ENCODE results near the gene MRM3. TPM values are rescaled to one million over a fixed set of nuclear protein-coding genes. Genes with fewer than 3 reads are reported as not detected.
"Not testable (repeated sequence)": the region's sequence is repeated elsewhere in the genome, so short reads cannot be mapped to it uniquely, and the experiment has no call there.

Gene MRM3
- total RNA-seq, 2 experiments from 2014 or later, result 29.5 to 47.1 TPM

DNA sequence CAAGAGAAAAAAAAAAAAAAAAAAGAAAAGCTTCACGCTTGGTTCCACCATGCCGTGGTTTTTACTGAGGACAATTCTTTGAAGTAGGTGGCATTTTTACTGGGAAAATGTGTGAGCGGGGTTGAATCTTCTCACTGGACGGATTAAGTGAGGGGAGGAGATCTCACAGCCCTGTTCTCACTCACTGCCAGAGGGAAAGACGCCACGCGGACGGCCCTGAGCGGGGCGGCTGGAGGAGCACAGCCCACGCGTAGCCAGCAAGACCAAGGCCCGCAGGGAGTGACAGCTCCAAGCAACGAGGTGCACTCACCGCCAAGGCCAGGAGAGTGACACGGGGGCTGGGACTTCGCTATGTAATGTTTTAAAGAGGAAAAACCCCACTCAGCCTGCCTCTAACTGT, 43.1 kb downstream of the MRM3 start:
- no TSS peak for BruUV-seq (replicated peaks)
- no peak for DNase-seq (ENCODE audit: low spot score)
- H3K36me3 ChIP-seq (ENCODE audit: insufficient read depth, low read length), result no peaks in the 10 kb centered on the region
- CTCF ChIA-PET (ENCODE audit: unreplicated experiment), result interaction anchor here (0.6 kb wide), 2 partner anchors 132 to 276 kb away, joined by 3 to 6 read pairs; no protein-coding TSS in a partner anchor
- no peak for TF ChIP-seq EZH2phosphoT487 (IDR thresholded peaks at IDR 0.05; ENCODE audit: borderline replicate concordance, low read depth, low read length)
- TF ChIP-seq, protein P1, sequence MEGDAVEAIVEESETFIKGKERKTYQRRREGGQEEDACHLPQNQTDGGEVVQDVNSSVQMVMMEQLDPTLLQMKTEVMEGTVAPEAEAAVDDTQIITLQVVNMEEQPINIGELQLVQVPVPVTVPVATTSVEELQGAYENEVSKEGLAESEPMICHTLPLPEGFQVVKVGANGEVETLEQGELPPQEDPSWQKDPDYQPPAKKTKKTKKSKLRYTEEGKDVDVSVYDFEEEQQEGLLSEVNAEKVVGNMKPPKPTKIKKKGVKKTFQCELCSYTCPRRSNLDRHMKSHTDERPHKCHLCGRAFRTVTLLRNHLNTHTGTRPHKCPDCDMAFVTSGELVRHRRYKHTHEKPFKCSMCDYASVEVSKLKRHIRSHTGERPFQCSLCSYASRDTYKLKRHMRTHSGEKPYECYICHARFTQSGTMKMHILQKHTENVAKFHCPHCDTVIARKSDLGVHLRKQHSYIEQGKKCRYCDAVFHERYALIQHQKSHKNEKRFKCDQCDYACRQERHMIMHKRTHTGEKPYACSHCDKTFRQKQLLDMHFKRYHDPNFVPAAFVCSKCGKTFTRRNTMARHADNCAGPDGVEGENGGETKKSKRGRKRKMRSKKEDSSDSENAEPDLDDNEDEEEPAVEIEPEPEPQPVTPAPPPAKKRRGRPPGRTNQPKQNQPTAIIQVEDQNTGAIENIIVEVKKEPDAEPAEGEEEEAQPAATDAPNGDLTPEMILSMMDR (conservative IDR thresholded peaks at IDR 0.05; ENCODE audit: low read length), result no peak
- POLR2A ChIA-PET, result interaction anchor here (0.7 kb wide), 1 partner anchor 673 kb away, joined by 3 read pairs; no protein-coding TSS in a partner anchor
- no peaks in the 10 kb centered on the region for H3K4me1 ChIP-seq (ENCODE audit: insufficient read depth, low read length, poor library complexity, severe bottlenecking)
- no peak overlapping the region for H3K4me2 ChIP-seq (ENCODE audit: low read length)
- intact Hi-C loops (cut with micrococcal nuclease; ENCODE audit: unreplicated experiment), result no loop called here
- no peaks in the 10 kb centered on the region for H3K9me2 ChIP-seq (ENCODE audit: insufficient read depth, low read length)
- H3K79me2 ChIP-seq (ENCODE audit: insufficient read depth, low read depth, low read length), result no peaks in the 10 kb centered on the region
- H3K27ac ChIP-seq (ENCODE audit: low read depth, low read length, poor library complexity, severe bottlenecking), result no peak overlapping the region
- no peak overlapping the region for H2AFZ ChIP-seq (ENCODE audit: low read length)
- no peak overlapping the region for H3K4me3 ChIP-seq (ENCODE audit: low read depth, low read length, poor library complexity, severe bottlenecking)
- no peaks in the 10 kb centered on the region for H3K9me3 ChIP-seq (ENCODE audit: low read length)
- no peaks in the 10 kb centered on the region for H4K20me1 ChIP-seq (ENCODE audit: insufficient read depth, low read length)

DNA sequence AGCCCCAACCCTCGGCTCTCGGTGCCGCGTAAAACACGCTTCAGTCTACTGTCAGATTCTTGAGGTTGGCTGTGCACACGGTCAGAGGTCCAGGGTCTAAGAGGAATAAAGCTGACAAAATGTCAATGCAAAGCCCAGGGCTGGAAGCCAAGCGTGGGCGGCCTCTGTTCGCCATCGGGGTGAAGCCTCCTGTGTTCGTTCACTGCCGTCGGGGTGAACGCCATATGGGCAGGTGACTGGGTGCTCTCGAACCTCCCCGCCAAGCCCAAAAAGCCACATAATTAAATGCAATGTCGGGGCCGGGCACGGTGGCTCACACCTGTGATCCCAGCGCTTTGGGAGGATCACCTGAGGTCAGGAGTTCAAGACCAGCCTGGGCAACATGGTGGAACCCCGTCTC, 44.6 kb downstream of the MRM3 start:
- ChIA-PET CTCF (ENCODE audit: unreplicated experiment) (no interaction called here), POLR2A (no interaction called here)

DNA sequence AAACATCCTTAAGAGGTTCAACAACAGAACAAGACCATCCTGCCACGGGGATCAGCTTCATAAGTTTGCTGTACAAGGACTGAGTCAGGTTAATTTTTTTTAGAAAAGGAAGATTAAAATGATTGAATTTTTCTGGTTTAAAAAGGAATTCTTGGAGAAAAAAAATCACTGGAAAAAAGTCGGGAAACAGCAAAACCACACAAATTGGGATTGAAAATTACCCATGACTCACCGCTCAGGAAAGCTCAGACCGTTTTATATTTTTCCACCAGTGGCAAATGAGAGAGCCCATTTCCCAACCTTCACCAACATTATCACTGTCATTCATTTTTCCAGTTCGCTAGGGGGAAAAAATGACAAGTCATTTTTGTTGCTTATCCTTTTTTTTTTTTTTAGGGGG, 46.6 kb downstream of the MRM3 start:
- no peak overlapping the region for H3K4me2 ChIP-seq (ENCODE audit: low read length)
- H3K36me3 ChIP-seq (ENCODE audit: insufficient read depth, low read length), result no peaks in the 10 kb centered on the region
- TF ChIP-seq, protein P1 (conservative IDR thresholded peaks at IDR 0.05; ENCODE audit: low read length), result no peak
- no peak for TF ChIP-seq EZH2phosphoT487 (IDR thresholded peaks at IDR 0.05; ENCODE audit: borderline replicate concordance, low read depth, low read length)
- ChIA-PET POLR2A (no interaction called here), CTCF (ENCODE audit: unreplicated experiment) (no interaction called here)
- H3K9me2 ChIP-seq (ENCODE audit: insufficient read depth, low read length), result no peaks in the 10 kb centered on the region
- H3K4me3 ChIP-seq (ENCODE audit: low read depth, low read length, poor library complexity, severe bottlenecking), result no peak overlapping the region
- H3K9me3 ChIP-seq (ENCODE audit: low read length), result no peaks in the 10 kb centered on the region
- no peaks in the 10 kb centered on the region for H3K79me2 ChIP-seq (ENCODE audit: insufficient read depth, low read depth, low read length)
- no peak overlapping the region for H2AFZ ChIP-seq (ENCODE audit: low read length)
- no peaks in the 10 kb centered on the region for H3K4me1 ChIP-seq (ENCODE audit: insufficient read depth, low read length, poor library complexity, severe bottlenecking)
- intact Hi-C loops (cut with micrococcal nuclease; ENCODE audit: unreplicated experiment), result no loop called here
- DNase-seq (ENCODE audit: low spot score), result no peak
- BruUV-seq (replicated peaks), result no TSS peak
- no peaks in the 10 kb centered on the region for H4K20me1 ChIP-seq (ENCODE audit: insufficient read depth, low read length)
- no peak overlapping the region for H3K27ac ChIP-seq (ENCODE audit: low read depth, low read length, poor library complexity, severe bottlenecking)

More for the DNA sequence above, 44.6 kb downstream of the MRM3 start:
- no peak overlapping the region for H3K27ac ChIP-seq (ENCODE audit: low read depth, low read length, poor library complexity, severe bottlenecking)
- no peak overlapping the region for H3K4me2 ChIP-seq (ENCODE audit: low read length)
- TF ChIP-seq, protein P1 (conservative IDR thresholded peaks at IDR 0.05; ENCODE audit: low read length), result no peak
- TF ChIP-seq EZH2phosphoT487 (IDR thresholded peaks at IDR 0.05; ENCODE audit: borderline replicate concordance, low read depth, low read length), result no peak
- no peak for DNase-seq (ENCODE audit: low spot score)
- intact Hi-C loops (cut with micrococcal nuclease; ENCODE audit: unreplicated experiment), result no loop called here
- no peaks in the 10 kb centered on the region for H3K36me3 ChIP-seq (ENCODE audit: insufficient read depth, low read length)
- no peak overlapping the region for H2AFZ ChIP-seq (ENCODE audit: low read length)
- no peaks in the 10 kb centered on the region for H3K4me1 ChIP-seq (ENCODE audit: insufficient read depth, low read length, poor library complexity, severe bottlenecking)
- no TSS peak for BruUV-seq (replicated peaks)
- no peaks in the 10 kb centered on the region for H3K9me2 ChIP-seq (ENCODE audit: insufficient read depth, low read length)
- no peaks in the 10 kb centered on the region for H4K20me1 ChIP-seq (ENCODE audit: insufficient read depth, low read length)
- H3K79me2 ChIP-seq (ENCODE audit: insufficient read depth, low read depth, low read length), result no peaks in the 10 kb centered on the region
- H3K9me3 ChIP-seq (ENCODE audit: low read length), result no peaks in the 10 kb centered on the region
- no peak overlapping the region for H3K4me3 ChIP-seq (ENCODE audit: low read depth, low read length, poor library complexity, severe bottlenecking)

DNA sequence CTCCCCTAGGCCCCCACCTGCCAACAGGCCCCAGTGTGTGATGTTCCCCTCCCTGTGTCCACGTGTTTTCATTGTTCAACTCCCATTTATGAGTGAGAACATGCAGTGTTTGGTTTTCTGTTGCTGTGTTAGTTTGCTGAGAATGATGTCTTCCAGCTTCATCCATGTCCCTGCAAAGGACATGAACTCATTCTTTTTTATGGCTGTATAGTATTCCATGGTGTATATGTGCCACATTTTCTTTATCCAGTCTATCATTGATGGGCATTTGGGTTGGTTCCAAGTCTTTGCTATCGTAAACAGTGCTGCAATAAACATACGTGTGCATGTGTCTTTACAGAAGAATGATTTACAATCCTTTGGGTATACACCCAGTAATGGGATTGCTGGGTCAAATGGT, 47.5 kb downstream of the MRM3 start:
- BruUV-seq (replicated peaks); H3K4me1 ChIP-seq (ENCODE audit: insufficient read depth, low read length, poor library complexity, severe bottlenecking); CTCF ChIA-PET (ENCODE audit: unreplicated experiment); H2AFZ ChIP-seq (ENCODE audit: low read length); H3K36me3 ChIP-seq (ENCODE audit: insufficient read depth, low read length); H3K9me2 ChIP-seq (ENCODE audit: insufficient read depth, low read length); H3K27ac ChIP-seq (ENCODE audit: low read depth, low read length, poor library complexity, severe bottlenecking); H3K4me3 ChIP-seq (ENCODE audit: low read depth, low read length, poor library complexity, severe bottlenecking); H3K4me2 ChIP-seq (ENCODE audit: low read length); POLR2A ChIA-PET; DNase-seq (ENCODE audit: low spot score); H3K9me3 ChIP-seq (ENCODE audit: low read length); H4K20me1 ChIP-seq (ENCODE audit: insufficient read depth, low read length); H3K79me2 ChIP-seq (ENCODE audit: insufficient read depth, low read depth, low read length); intact Hi-C loops (cut with micrococcal nuclease; ENCODE audit: unreplicated experiment): not testable (repeated sequence)
